Measurements from ENCODE around the gene ANTXR1. TPM values are rescaled to one million over a fixed set of nuclear protein-coding genes. Genes with fewer than 3 reads are reported as not detected.

The ANTXR1 gene
- total RNA-seq, 1 experiment from 2014 or later, result 25.7 TPM

GRCh38 chr2:69201259-69201658, 188.3 kb downstream of the ANTXR1 start:
- Histone ChIP-seq H3K27me3 (ENCODE audit: insufficient read depth, low read length) (no peaks in the 10 kb centered on the region), H3K4me3 (replicated peaks in 1 of 2; ENCODE audit: low read depth in 1 of 2, low read length in 2 of 2) (no peak overlapping the region), H3K9me2 (ENCODE audit: insufficient read depth) (no peaks in the 10 kb centered on the region), H2AFZ (ENCODE audit: low read depth, low read length, poor library complexity, severe bottlenecking) (no peak overlapping the region), H3K27ac (ENCODE audit: low read depth, low read length) (no peak overlapping the region), H3K4me2 (ENCODE audit: low read length) (no peak overlapping the region), H3K36me3 (ENCODE audit: control insufficient read depth in 1 of 2, insufficient read depth in 2 of 2, low read length in 2 of 2) (no peaks in the 10 kb centered on the region), H4K20me1 (ENCODE audit: insufficient read depth) (no peaks in the 10 kb centered on the region), H3K4me1 (ENCODE audit: control insufficient read depth in 1 of 2, insufficient read depth in 2 of 2, low read length in 2 of 2) (no peaks in the 10 kb centered on the region), H3K9ac (ENCODE audit: low read length) (no peak overlapping the region), H3K79me2 (ENCODE audit: insufficient read depth, low read length) (no peaks in the 10 kb centered on the region), H3K9me3 (ENCODE audit: control insufficient read depth in 1 of 2, insufficient read depth in 1 of 2, low read depth in 1 of 2, low read length in 2 of 2) (no peaks in the 10 kb centered on the region)
- ChIA-PET POLR2A (no interaction called here), CTCF (no interaction called here), RAD21 (ENCODE audit: low non-redundant PET in 1 of 2, low total read pairs in 2 of 2, uncharacterized antibody in 2 of 2, unreplicated experiment in 2 of 2) (no interaction called here)
- intact Hi-C loops (cut with micrococcal nuclease), result no loop called here
- no TSS peak for BruUV-seq (replicated peaks)
- TF ChIP-seq EZH2 (IDR thresholded peaks at IDR 0.05), result no peak
- ATAC-seq (no peak), DNase-seq (ENCODE audit: low read depth, low spot score) (no peak)

GRCh38 chr2:69202327-69202726, 189.3 kb downstream of the ANTXR1 start:
- Histone ChIP-seq H3K4me1 (ENCODE audit: control insufficient read depth in 1 of 2, insufficient read depth in 2 of 2, low read length in 2 of 2) (no peaks in the 10 kb centered on the region), H3K4me2 (ENCODE audit: low read length) (no peak overlapping the region), H3K27me3 (ENCODE audit: insufficient read depth, low read length) (no peaks in the 10 kb centered on the region), H3K79me2 (ENCODE audit: insufficient read depth, low read length) (no peaks in the 10 kb centered on the region), H2AFZ (ENCODE audit: low read depth, low read length, poor library complexity, severe bottlenecking) (no peak overlapping the region), H4K20me1 (ENCODE audit: insufficient read depth) (no peaks in the 10 kb centered on the region), H3K27ac (ENCODE audit: low read depth, low read length) (no peak overlapping the region), H3K9ac (ENCODE audit: low read length) (no peak overlapping the region), H3K4me3 (replicated peaks in 1 of 2; ENCODE audit: low read depth in 1 of 2, low read length in 2 of 2) (no peak overlapping the region), H3K9me3 (ENCODE audit: control insufficient read depth in 1 of 2, insufficient read depth in 1 of 2, low read depth in 1 of 2, low read length in 2 of 2) (no peaks in the 10 kb centered on the region), H3K36me3 (ENCODE audit: control insufficient read depth in 1 of 2, insufficient read depth in 2 of 2, low read length in 2 of 2) (no peaks in the 10 kb centered on the region), H3K9me2 (ENCODE audit: insufficient read depth) (no peaks in the 10 kb centered on the region)
- RAD21 ChIA-PET (ENCODE audit: low non-redundant PET in 1 of 2, low total read pairs in 2 of 2, uncharacterized antibody in 2 of 2, unreplicated experiment in 2 of 2), result no interaction called here
- ATAC-seq (no peak), DNase-seq (ENCODE audit: low read depth, low spot score) (no peak)
- no TSS peak for BruUV-seq (replicated peaks)
- POLR2A ChIA-PET, result no interaction called here
- intact Hi-C loops (cut with micrococcal nuclease), result no loop called here
- TF ChIP-seq EZH2 (IDR thresholded peaks at IDR 0.05) (no peak), CBX3 (IDR thresholded peaks at IDR 0.05; ENCODE audit: low read depth) (no peak), POLR2AphosphoS5 (IDR thresholded peaks at IDR 0.05; ENCODE audit: low read depth, low read length) (no peak), ATF3 (IDR thresholded peaks at IDR 0.05) (no peak), ZBTB33 (IDR thresholded peaks at IDR 0.05; ENCODE audit: extremely low read depth, insufficient replicate concordance, low read length) (no peak), CEBPB (IDR thresholded peaks at IDR 0.05; ENCODE audit: low read depth) (no peak), MAX (IDR thresholded peaks at IDR 0.05) (no peak)
- CTCF ChIA-PET, result no interaction called here

Measured in HCT116 (cell line).